HL-60/S4 treated with phorbol 12-myristate 13-acetate at 8.2 ng/mL for 4 days and 3 days (cell line): ENCODE data around the gene SIX5.
"Not testable (repeated sequence)": the region's sequence is repeated elsewhere in the genome, so short reads cannot be mapped to it uniquely, and the experiment has no call there.

Experiments
- in situ Hi-C: fragments of 300-500 bp; cut with MboI; formaldehyde crosslinking; loops from 2 replicates; pipeline ENCODE4 v1.15.0; 2022; ENCODE audit warnings: low sequenced_read_pairs

The SIX5 gene

GRCh38 chr19:45761714-45762113 lies 7.3 kb downstream of the SIX5 start:
- in situ Hi-C loops: no loop called here

GRCh38 chr19:45758921-45759320 lies 10.1 kb downstream of the SIX5 start:
- in situ Hi-C loops: no loop called here

- in situ Hi-C loops: no loop called here
These were observed 11.4 kb downstream of the SIX5 start for GRCh38 chr19:45757695-45758094.

GRCh38 chr19:45754323-45754722 lies 14.7 kb downstream of the SIX5 start:
- in situ Hi-C loops: no loop called here

- in situ Hi-C loops: no loop called here
These were observed 15.5 kb downstream of the SIX5 start for GRCh38 chr19:45753548-45753947.

- in situ Hi-C loops: no loop called here
These were observed 16.4 kb downstream of the SIX5 start for GRCh38 chr19:45752639-45753038.

- in situ Hi-C loops: not testable (repeated sequence)
These were observed 17.6 kb downstream of the SIX5 start for GRCh38 chr19:45751483-45751882.

GRCh38 chr19:45747513-45747912 lies 21.5 kb downstream of the SIX5 start:
- in situ Hi-C loops: no loop called here

- in situ Hi-C loops: no loop called here
These were observed 22.2 kb downstream of the SIX5 start for GRCh38 chr19:45746866-45747265.

GRCh38 chr19:45745606-45746005 lies 23.4 kb downstream of the SIX5 start:
- in situ Hi-C loops: no loop called here

GRCh38 chr19:45742969-45743368 lies 26.1 kb downstream of the SIX5 start:
- in situ Hi-C loops: no loop called here

GRCh38 chr19:45739498-45740439 lies 29.3 kb downstream of the SIX5 start:
- in situ Hi-C loops: no loop called here

- in situ Hi-C loops: no loop called here
These were observed 35.8 kb downstream of the SIX5 start, which contains the start of gene MEIOSIN for GRCh38 chr19:45733160-45733810. TSS of gene MEIOSIN (plus strand) at chr19:45733439. CDS start at chr19:45735377, 1,938 bp downstream.

- in situ Hi-C loops: no loop called here
These were observed 38.4 kb downstream of the SIX5 start, which contains the start of gene FBXO46 for GRCh38 chr19:45730368-45731288. TSS of gene FBXO46 (minus strand) at chr19:45730896. CDS start at chr19:45713495, 17,401 bp downstream.

- in situ Hi-C loops: no loop called here
These were observed 39.2 kb downstream of the SIX5 start for GRCh38 chr19:45729800-45730290.

GRCh38 chr19:45728683-45729082 lies 40.4 kb downstream of the SIX5 start:
- in situ Hi-C loops: not testable (repeated sequence)

- in situ Hi-C loops: not testable (repeated sequence)
These were observed 49.0 kb downstream of the SIX5 start for GRCh38 chr19:45720065-45720464.

- in situ Hi-C loops: no loop called here
These were observed 50.9 kb downstream of the SIX5 start for GRCh38 chr19:45717983-45718650.

GRCh38 chr19:45717131-45717982 lies 51.7 kb downstream of the SIX5 start:
- in situ Hi-C loops: no loop called here
